ENCODE results near the gene TMEM127. TPM values are rescaled to one million over a fixed set of nuclear protein-coding genes. Genes with fewer than 3 reads are reported as not detected.
A peak's percentile ranks its signal among the peaks of the same experiment; 100 is the strongest.

The TMEM127 gene
- polyA plus RNA-seq, 3 donors from 2014 or later, result 24.6 to 57.7 (median 31.3) TPM

GRCh38 chr2:96276787-96277499 lies 11.1 kb upstream of the TMEM127 start:
- H3K4me3 Mint-ChIP-seq, result no peak overlapping the region
- peaks cover 14 to 64% (median 28%) of the 10 kb centered on the region in 3 donors for H3K36me3 Mint-ChIP-seq
- H3K4me1 Mint-ChIP-seq, result no peaks in the 10 kb centered on the region
- H3K27ac Mint-ChIP-seq, result no peak overlapping the region
- no peak for DNase-seq
- H3K9me3 Mint-ChIP-seq, result no peaks in the 10 kb centered on the region
- peaks cover 0 to 4% (median 0%) of the 10 kb centered on the region in 3 donors for H3K27me3 Mint-ChIP-seq (ENCODE audit: low read depth in 3 of 3)

- H3K36me3 Mint-ChIP-seq, result peaks cover 14 to 67% (median 29%) of the 10 kb centered on the region in 3 donors
- H3K27ac Mint-ChIP-seq, result peak overlapping the region in 4 of 6 donors; percentile 6 to 53 (median 38)
- no peak for DNase-seq
- peaks cover 0 to 4% (median 3%) of the 10 kb centered on the region in 3 donors for H3K27me3 Mint-ChIP-seq (ENCODE audit: low read depth in 3 of 3)
- H3K9me3 Mint-ChIP-seq, result no peaks in the 10 kb centered on the region
- H3K4me3 Mint-ChIP-seq, result no peak overlapping the region
- H3K4me1 Mint-ChIP-seq, result peaks cover 2 to 6% of the 10 kb centered on the region in 2 donors
Measured at GRCh38 chr2:96274355-96275056, 8.7 kb upstream of the TMEM127 start.

GRCh38 chr2:96273763-96274162 lies 8.0 kb upstream of the TMEM127 start:
- DNase-seq, result no peak
- Mint-ChIP-seq H3K36me3 (peaks cover 11 to 62% (median 24%) of the 10 kb centered on the region in 3 donors), H3K4me1 (peaks cover 7 to 10% of the 10 kb centered on the region in 2 donors), H3K27ac (peak overlapping the region in 1 of 6 donors; percentile 6), H3K9me3 (no peaks in the 10 kb centered on the region), H3K4me3 (no peak overlapping the region), H3K27me3 (ENCODE audit: low read depth in 3 of 3) (peaks cover 0 to 4% (median 3%) of the 10 kb centered on the region in 3 donors)

- peaks cover 23 to 26% of the 10 kb centered on the region in 2 donors for H3K4me1 Mint-ChIP-seq
- no peaks in the 10 kb centered on the region for H3K9me3 Mint-ChIP-seq
- H3K27me3 Mint-ChIP-seq (ENCODE audit: low read depth in 3 of 3), result peaks cover 0 to 7% (median 2%) of the 10 kb centered on the region in 3 donors
- H3K27ac Mint-ChIP-seq, result peak overlapping the region in 2 of 6 donors; percentile 4 to 40
- no peak overlapping the region for H3K4me3 Mint-ChIP-seq
- DNase-seq, result no peak
- peaks cover 10 to 51% (median 20%) of the 10 kb centered on the region in 3 donors for H3K36me3 Mint-ChIP-seq
Measured at GRCh38 chr2:96271995-96272394, 6.2 kb upstream of the TMEM127 start.

- H3K9me3 Mint-ChIP-seq, result no peaks in the 10 kb centered on the region
- H3K27ac Mint-ChIP-seq, result peak overlapping the region; percentile 86 to 92 (median 90)
Measured at GRCh38 chr2:96267159-96267971, 1.6 kb upstream of the TMEM127 start.

GRCh38 chr2:96265349-96265839 lies 403 bp downstream of the TMEM127 start:
- Mint-ChIP-seq H3K4me3 (peak overlapping the region; percentile 96 to 99 (median 98)), H3K4me1 (peaks cover 67% of the 10 kb centered on the region in 2 donors), H3K36me3 (peaks cover 0 to 15% (median 7%) of the 10 kb centered on the region in 3 donors), H3K9me3 (no peaks in the 10 kb centered on the region), H3K27me3 (ENCODE audit: low read depth in 3 of 3) (peaks cover 2 to 11% (median 3%) of the 10 kb centered on the region in 3 donors), H3K27ac (peak overlapping the region; percentile 57 to 96 (median 90))
- peak in 1 of 3 donors; percentile 30 for DNase-seq

More at GRCh38 chr2:96267159-96267971, 1.6 kb upstream of the TMEM127 start:
- Mint-ChIP-seq H3K36me3 (peaks cover 0 to 23% (median 15%) of the 10 kb centered on the region in 3 donors), H3K27me3 (ENCODE audit: low read depth in 3 of 3) (peaks cover 2 to 10% (median 3%) of the 10 kb centered on the region in 3 donors), H3K4me1 (peaks cover 50 to 56% of the 10 kb centered on the region in 2 donors), H3K4me3 (peak overlapping the region; percentile 86 to 99 (median 96))
- DNase-seq, result peak; percentile 28 to 40 (median 32)

GRCh38 chr2:96264656-96265348 lies 995 bp downstream of the TMEM127 start:
- Mint-ChIP-seq H3K36me3 (peaks cover 0 to 12% (median 7%) of the 10 kb centered on the region in 3 donors), H3K27ac (peak overlapping the region; percentile 82 to 93 (median 89)), H3K9me3 (no peaks in the 10 kb centered on the region), H3K4me3 (peak overlapping the region; percentile 87 to 98 (median 88)), H3K4me1 (peaks cover 72 to 73% of the 10 kb centered on the region in 2 donors), H3K27me3 (ENCODE audit: low read depth in 3 of 3) (peaks cover 2 to 11% (median 3%) of the 10 kb centered on the region in 3 donors)
- DNase-seq, result peak; percentile 15 to 38 (median 33)

GRCh38 chr2:96264086-96264485 lies 1.7 kb downstream of the TMEM127 start:
- Mint-ChIP-seq H3K27me3 (ENCODE audit: low read depth in 3 of 3) (peaks cover 2 to 10% (median 3%) of the 10 kb centered on the region in 3 donors), H3K9me3 (no peaks in the 10 kb centered on the region), H3K27ac (peak overlapping the region; percentile 45 to 93 (median 82)), H3K4me1 (peaks cover 77 to 80% of the 10 kb centered on the region in 2 donors), H3K36me3 (peaks cover 0 to 11% (median 7%) of the 10 kb centered on the region in 3 donors), H3K4me3 (peak overlapping the region; percentile 87 to 98 (median 88))
- DNase-seq, result no peak

GRCh38 chr2:96262306-96262705 lies 3.5 kb downstream of the TMEM127 start:
- Mint-ChIP-seq H3K4me1 (peaks cover 75 to 82% of the 10 kb centered on the region in 2 donors), H3K9me3 (no peaks in the 10 kb centered on the region), H3K36me3 (peaks cover 0 to 4% (median 0%) of the 10 kb centered on the region in 3 donors), H3K27ac (peak overlapping the region in 4 of 6 donors; percentile 43 to 81 (median 73)), H3K4me3 (no peak overlapping the region), H3K27me3 (ENCODE audit: low read depth in 3 of 3) (peaks cover 0 to 6% (median 3%) of the 10 kb centered on the region in 3 donors)
- DNase-seq, result no peak

- peaks cover 0 to 4% (median 4%) of the 10 kb centered on the region in 3 donors for H3K36me3 Mint-ChIP-seq
- H3K4me3 Mint-ChIP-seq, result no peak overlapping the region
- H3K9me3 Mint-ChIP-seq, result no peaks in the 10 kb centered on the region
- H3K27me3 Mint-ChIP-seq (ENCODE audit: low read depth in 3 of 3), result peaks cover 0 to 6% (median 3%) of the 10 kb centered on the region in 3 donors
- peak overlapping the region in 4 of 6 donors; percentile 42 to 71 (median 48) for H3K27ac Mint-ChIP-seq
- no peak for DNase-seq
- H3K4me1 Mint-ChIP-seq, result peaks cover 78 to 82% of the 10 kb centered on the region in 2 donors
Measured at GRCh38 chr2:96261328-96262003, 4.3 kb downstream of the TMEM127 start.

- peaks cover 0 to 4% (median 4%) of the 10 kb centered on the region in 3 donors for H3K36me3 Mint-ChIP-seq
- H3K27ac Mint-ChIP-seq, result peak overlapping the region; percentile 71 to 90 (median 82)
- H3K9me3 Mint-ChIP-seq, result no peaks in the 10 kb centered on the region
- peaks cover 75 to 84% of the 10 kb centered on the region in 2 donors for H3K4me1 Mint-ChIP-seq
- H3K27me3 Mint-ChIP-seq (ENCODE audit: low read depth in 3 of 3), result peaks cover 0 to 3% (median 3%) of the 10 kb centered on the region in 3 donors
- peak in 2 of 3 donors; percentile 28 to 29 for DNase-seq
- peak overlapping the region in 4 of 5 donors; percentile 5 to 58 (median 26) for H3K4me3 Mint-ChIP-seq
Measured at GRCh38 chr2:96260387-96261260, 5.2 kb downstream of the TMEM127 start.
